T-helper 1 cell (primary cell): ENCODE data around the gene SUSD4.

ENCODE experiments used
- DNase-seq, 5 donors: peaks; one replicate each; pipeline ENCODE4 v3.0.0-alpha.2; 2012 to 2020

SUSD4 gene

GRCh38 chr1:223248770-223249140, 115.2 kb downstream of the SUSD4 start:
- peak in 4 of 5 donors; percentile 8 to 44 (median 40) for DNase-seq

DNA sequence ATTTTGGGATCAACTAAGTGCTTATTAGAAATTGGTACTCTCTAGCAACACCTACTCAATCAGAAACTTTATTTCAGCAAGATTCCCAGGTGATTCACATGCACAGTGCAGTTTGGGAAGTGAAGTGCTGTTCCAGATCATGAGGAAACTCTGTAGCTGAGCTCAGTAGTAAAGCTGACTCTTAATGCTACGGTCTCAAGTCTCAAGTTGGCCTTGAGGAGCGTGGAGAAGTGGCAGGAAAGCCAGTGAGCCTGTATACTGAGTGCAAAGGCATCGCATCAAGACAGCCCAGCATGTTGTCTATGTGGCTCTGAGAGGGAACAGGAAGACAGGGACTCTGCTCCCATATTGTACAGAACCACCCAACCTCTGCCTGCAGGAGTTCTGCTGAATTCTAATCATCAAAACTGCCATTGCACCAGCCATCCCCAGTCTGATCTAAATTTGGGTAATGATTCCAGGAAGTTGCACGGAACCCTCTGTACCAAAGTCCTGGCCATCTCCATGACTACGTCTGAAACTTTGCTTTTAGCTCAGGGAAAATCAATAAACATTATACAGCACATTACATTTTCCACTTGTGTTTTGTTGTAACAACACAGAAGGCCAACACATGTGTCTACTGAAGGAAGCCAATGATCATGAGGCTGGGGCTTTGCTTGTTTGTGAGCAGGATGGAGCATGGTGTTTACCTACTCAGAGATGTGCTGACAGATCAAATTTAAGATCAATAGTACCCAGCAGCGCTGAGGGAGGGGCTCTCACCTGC, 115.8 kb downstream of the SUSD4 start:
- DNase-seq: no peak

GRCh38 chr1:223246476-223247112, 117.4 kb downstream of the SUSD4 start:
- DNase-seq: no peak

DNA sequence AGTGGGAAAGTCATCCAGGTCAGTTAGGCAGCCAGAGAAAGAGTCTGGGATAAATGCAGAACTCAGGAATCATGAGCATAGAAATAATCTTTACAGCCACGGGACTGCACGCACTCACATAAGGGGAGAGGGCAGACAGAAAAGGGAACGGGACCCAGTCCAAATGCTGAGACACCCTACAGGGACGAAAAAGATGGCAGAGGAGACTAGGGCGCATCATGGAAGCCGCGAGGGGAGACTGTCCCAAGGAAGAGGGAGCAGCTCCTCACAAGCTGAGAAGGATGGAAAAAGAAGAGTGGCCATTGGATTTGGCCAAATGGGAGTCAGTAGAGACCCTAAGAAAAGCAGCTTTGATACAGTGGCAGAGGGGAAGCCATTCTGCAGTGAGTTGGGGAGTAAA, 118.0 kb downstream of the SUSD4 start:
- DNase-seq: no peak

- no peak for DNase-seq
Measured at GRCh38 chr1:223245411-223245810, 118.6 kb downstream of the SUSD4 start.

DNA sequence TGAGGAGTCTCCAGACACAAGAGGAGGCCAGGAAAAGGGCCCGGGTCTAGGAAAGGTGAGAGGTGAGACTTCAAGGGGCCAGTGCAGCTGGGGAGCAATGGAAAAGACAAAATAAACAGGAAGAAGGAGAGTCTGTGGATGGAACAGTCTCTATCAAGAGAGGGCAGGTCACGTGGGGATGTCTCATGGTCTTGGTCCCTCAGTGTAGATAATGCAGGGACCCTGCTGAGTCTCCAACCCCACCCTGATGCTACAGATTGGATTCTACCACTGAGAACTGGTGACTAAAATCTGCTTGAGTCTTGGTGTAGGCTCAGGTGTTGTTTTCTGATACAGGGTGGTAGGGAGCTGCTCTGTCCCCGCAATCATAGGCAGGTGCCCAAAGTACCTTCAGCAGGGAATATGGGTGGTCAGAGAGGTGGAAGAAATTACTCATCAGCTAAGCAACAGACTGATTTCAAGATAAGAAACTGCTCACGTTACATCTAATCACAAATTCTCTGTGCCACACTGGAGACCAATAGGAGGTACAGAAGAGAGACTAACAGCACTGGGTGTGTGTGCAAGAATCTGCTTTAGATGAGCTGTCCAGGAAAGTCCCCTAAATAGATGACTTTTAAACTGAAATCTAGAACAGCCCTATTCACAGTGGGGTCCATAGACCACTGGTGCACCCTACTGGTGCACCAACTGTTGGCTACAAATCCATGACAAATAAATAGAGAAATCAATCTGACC, 119.4 kb downstream of the SUSD4 start:
- DNase-seq: peak in 1 of 5 donors; percentile 47

- DNase-seq: no peak
Measured at GRCh38 chr1:223243441-223244050, 120.4 kb downstream of the SUSD4 start.

GRCh38 chr1:223242971-223243370, 121.0 kb downstream of the SUSD4 start:
- DNase-seq: no peak

DNA sequence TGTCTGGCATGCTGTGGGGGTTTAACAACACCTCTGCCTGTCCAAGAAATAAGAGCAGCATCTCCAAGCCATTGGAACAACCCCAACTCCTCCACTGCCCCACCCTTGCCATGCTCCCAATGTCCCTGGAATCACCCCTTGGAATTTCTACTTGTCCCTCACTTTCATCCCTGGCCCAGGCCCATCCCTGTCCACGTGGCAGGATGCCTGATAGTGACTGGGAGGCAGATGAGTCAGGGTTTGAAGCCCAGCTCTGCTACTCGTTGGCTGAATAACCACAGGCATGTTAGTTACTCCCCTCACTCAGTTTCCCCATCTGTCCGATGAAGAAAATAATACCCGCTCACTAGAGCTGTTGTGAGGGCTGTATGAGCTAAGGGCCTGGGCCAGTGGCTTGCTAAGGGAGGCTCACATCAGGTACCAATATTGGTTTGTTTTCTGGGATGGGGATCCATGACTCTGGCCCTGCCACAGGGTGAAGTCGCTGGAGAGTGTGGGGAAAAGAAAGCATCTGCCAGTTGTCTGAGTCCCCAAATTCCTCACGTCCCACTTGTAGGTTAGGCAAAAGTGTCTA, 121.5 kb downstream of the SUSD4 start:
- no peak for DNase-seq

DNA sequence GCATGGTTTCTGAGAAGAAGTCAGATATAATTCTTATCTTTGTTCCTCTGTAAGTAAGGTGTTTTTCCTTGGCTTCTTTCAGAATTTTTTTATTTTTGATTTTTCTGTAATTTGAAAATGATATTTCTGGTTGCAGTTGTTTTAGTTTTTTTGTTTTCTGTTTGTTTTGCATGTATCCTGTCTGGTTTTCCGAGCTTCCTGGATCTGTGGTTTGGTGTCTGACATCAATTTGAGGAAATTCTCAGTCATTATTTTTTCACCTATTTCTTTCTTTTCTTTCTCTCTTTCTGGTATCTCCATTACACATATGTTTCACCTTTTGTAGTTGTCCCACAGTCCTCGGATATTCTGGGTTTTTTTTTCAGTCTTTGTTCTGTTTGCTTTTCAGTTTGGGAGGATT, 123.9 kb downstream of the SUSD4 start:
- no peak for DNase-seq

GRCh38 chr1:223235091-223235490, 128.9 kb downstream of the SUSD4 start:
- DNase-seq: no peak

DNA sequence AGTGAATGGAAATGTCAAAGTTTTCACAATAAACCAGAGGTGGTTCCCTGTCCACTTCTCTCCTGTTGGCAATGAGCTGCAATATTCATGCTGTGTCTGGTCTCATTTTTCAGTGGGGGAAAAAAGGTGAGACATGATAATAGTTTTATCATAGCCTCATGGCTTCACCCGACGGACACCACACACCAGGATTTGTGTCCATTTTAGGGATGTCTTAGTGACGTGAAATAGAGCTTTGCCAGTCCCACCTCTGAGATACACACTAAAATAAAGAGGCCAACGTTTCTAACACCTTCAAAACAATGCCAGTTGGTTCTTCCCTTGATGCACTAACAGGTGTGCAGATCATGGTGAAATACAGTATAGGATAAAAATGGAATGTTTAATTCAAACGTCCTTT, 129.4 kb downstream of the SUSD4 start:
- DNase-seq: no peak

DNA sequence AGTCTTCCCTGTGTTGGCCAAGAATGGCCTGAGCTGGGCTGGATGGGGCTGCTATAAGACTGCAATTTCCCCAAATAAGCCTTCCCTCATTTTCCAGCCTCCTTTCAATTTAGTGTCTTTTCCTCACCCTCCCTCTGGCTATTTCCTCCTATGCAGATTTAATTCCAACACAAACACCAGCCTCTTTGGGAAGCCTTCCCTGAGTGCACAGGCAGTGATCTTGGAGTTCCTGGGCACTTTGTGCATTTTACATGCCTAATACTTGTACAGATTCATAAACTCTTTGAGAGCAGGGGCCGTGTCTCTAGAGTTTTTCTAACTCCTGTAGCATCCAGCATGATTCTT, 129.8 kb downstream of the SUSD4 start:
- DNase-seq: no peak

DNA sequence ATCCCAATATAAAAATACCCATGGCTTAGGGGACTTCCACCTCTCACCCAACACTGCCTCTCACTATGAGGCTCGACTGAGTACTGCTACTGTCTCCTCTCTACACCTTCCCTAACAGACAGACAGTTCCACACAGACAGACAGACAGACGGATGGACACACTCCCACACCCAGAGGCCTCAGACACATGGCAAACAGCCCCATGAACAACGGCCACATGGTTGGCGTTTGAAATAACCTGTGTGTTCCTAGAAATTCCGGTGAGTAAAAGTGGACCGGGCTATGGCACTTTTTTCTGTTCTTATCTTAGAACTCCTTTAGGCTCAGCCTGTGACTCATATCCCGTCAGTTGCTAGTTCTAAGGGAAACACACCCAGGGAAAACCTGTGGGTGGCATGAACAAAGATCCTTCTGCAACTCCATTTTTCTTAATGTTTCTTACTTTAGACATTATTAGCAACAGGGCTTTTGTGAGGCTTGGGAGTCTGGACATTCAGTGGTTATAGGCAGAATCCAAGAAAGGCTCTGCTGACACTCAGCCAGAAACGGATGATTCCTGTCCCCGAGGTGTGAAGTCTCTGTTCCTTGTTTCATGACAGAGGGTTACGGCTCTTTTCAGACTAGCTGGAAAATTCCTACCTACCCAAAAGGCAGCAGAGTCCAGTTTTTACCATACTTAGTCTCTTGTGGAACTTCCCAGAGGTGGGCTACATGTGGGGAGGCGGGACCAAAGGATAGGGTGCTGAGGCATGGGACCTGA, 130.4 kb downstream of the SUSD4 start:
- no peak for DNase-seq

DNA sequence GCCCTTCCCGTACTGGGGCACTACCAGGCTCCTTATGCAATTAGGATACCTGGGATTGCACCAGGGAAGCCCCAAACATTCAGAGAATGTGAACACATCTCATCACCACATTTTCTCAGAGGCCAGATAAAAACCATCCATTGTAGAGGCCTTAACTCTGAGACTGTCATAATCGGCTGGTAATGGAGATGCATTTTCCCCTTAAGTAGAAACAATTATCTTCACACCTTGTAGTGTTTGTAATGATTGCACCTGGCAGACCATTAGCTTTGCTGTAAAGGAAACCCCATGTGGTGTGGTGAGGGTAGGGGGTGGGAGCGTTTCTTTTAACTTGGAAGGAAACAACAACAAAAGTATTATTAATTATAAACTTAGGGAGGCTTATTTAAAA, 131.0 kb downstream of the SUSD4 start:
- no peak for DNase-seq

- no peak for DNase-seq
Measured at GRCh38 chr1:223231581-223231980, 132.4 kb downstream of the SUSD4 start.

DNA sequence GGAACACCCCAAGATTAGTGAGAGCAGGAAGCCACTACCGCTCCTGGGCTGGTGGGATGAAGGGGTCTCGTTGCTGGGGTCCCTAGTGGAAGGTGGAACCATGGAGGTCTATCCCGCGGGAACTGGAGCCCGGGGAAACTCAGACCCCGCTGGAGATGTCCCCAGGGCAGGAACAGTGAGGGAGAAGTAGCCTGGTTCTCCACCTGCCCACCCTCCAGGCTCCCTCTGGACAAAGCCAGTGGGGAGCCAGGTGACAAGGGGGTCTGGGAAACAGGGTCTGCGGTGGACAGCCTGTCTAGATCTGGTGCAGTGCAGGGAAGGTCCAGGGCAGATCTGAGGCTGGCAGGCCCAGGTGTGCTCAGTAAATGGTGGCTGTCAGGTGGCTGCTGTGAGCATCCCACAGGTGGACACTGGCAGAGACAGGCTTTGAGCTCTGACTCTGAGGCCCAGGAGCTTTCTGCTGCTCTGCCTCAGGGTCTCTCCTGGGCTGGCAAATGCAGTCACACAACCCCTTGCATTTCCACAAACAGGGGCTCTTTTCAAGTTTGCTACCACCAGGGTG, 132.9 kb downstream of the SUSD4 start:
- DNase-seq: no peak

DNA sequence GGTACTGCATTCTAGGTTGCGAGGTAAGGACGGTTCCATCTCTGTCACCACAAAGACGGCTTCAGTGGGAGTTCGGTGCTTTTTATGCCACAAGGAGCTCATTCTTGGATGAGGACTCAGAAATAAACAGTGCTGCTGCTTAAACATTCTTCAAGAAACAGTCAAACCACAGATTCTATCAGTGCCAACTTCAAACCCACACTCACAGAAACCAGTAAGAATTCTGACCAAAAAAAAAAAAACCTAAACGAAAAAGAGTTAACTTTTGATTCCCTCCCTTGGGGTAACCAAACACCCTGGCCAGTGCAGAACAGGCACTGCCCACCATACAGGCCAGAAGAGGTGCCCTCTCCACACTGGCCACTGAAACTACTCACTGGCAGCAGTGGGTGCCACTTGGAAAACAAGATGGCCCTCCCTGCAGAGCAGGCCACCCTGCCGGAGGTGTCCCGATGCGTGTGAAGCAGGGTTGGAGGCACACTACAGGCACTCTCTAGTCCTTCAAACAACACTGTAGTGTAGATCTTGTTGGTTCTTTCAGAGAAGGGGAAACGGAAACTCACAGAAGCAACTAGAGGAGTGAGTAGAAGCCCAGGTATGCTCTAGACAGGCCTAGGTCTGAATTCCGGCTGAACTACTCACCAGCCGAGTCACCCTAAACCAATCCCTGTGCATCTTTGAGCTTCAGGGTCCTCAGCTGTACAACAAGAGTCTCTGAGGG, 133.7 kb downstream of the SUSD4 start:
- DNase-seq: peak in 1 of 5 donors; percentile 48

DNA sequence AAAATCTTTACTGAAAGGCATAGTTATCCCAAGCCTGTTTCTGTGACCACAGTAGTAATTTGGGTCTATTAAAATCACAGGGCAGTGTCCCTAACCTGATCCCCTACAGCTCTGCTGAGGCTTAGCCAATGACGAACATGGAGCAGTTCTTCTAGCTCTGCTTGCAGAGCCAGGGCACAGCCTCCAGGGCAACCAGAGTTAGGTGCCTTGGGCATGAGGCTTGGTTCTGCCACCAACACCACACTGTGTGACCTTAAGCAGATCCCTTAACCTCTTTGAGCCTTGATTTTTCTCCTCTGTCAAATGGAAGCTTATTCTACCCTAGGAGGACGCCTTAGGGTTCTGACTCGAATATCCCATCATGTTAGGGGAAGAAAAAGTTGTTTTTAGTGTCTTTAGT, 134.2 kb downstream of the SUSD4 start:
- no peak for DNase-seq

GRCh38 chr1:223228931-223229528, 134.9 kb downstream of the SUSD4 start:
- DNase-seq: no peak

DNA sequence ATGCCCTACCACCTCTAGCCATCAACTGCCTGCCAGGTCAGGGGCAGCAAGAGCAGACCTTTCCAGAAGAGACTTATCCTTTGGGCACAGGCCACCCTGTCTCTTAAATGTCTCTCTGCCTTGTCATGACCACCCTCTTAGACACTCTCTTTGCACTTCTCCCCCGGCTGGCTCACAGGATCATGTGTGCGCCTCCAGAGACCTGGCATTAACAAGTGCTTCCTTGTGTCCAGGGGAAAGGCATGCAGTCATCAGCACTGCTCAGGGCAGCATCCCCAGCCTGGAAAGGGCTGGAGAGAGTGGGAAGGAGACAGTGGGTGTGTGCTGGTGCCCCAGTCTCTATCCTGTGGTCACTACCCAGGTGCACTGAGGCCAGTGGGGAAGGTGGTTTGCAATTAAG, 135.8 kb downstream of the SUSD4 start:
- no peak for DNase-seq
